Measurements from ENCODE around the gene ODF4.

Gene ODF4

GRCh38 chr17:8339540-8339939 lies at the start of gene ODF4:
Gene ODF4 (plus strand): TSS chr17:8339840. CDS start chr17:8340052, 212 bp downstream.
- H3K27ac ChIP-seq (ENCODE audit: low read length) = no peak within 1 kb of the TSS
- no peak within 1 kb of the TSS for H3K4me2 ChIP-seq (ENCODE audit: low read length)
- no peak within 1 kb of the TSS for H3K9ac ChIP-seq (ENCODE audit: low read length)
- no peaks in the 10 kb centered on the region for H3K36me3 ChIP-seq (replicated peaks; ENCODE audit: low read depth, low read length)
- H3K9me3 ChIP-seq (ENCODE audit: insufficient read depth, low read length) = no peaks in the 10 kb centered on the region
- no peak within 1 kb of the TSS for H2AFZ ChIP-seq (ENCODE audit: low read depth, low read length)
- no peak within 1 kb of the TSS for H3K4me3 ChIP-seq (ENCODE audit: low read length)
- H3K4me1 ChIP-seq (ENCODE audit: low read length) = peaks cover 9% of the 10 kb centered on the region; the same call in 1 of the 2 replicates
- no peaks in the 10 kb centered on the region for H3K27me3 ChIP-seq (ENCODE audit: low read depth, low read length)
- TF ChIP-seq EZH2phosphoT487 (IDR thresholded peaks at IDR 0.05; ENCODE audit: low read depth) (no peak), CTCF (IDR thresholded peaks at IDR 0.05; ENCODE audit: low read depth, low read length) (no peak)
- H4K20me1 ChIP-seq (ENCODE audit: insufficient read depth, low read length) = no peaks in the 10 kb centered on the region
- H3K79me2 ChIP-seq (ENCODE audit: low read length) = no peaks in the 10 kb centered on the region

- H2AFZ ChIP-seq (ENCODE audit: low read depth, low read length) = no peak overlapping the region
- H3K36me3 ChIP-seq (replicated peaks; ENCODE audit: low read depth, low read length) = no peaks in the 10 kb centered on the region
- H3K27me3 ChIP-seq (ENCODE audit: low read depth, low read length) = no peaks in the 10 kb centered on the region
- peaks cover 8% of the 10 kb centered on the region; the same call in 1 of the 2 replicates for H3K79me2 ChIP-seq (ENCODE audit: low read length)
- no peaks in the 10 kb centered on the region for H4K20me1 ChIP-seq (ENCODE audit: insufficient read depth, low read length)
- H3K27ac ChIP-seq (ENCODE audit: low read length) = no peak overlapping the region
- H3K9ac ChIP-seq (ENCODE audit: low read length) = no peak overlapping the region
- no peak overlapping the region for H3K4me2 ChIP-seq (ENCODE audit: low read length)
- H3K4me3 ChIP-seq (ENCODE audit: low read length) = no peak overlapping the region
- no peak for TF ChIP-seq CTCF (IDR thresholded peaks at IDR 0.05; ENCODE audit: low read depth, low read length)
- TF ChIP-seq EZH2phosphoT487 (IDR thresholded peaks at IDR 0.05; ENCODE audit: low read depth) = no peak
- no peaks in the 10 kb centered on the region for H3K9me3 ChIP-seq (ENCODE audit: insufficient read depth, low read length)
- peaks cover 23% of the 10 kb centered on the region for H3K4me1 ChIP-seq (ENCODE audit: low read length)
Measured at GRCh38 chr17:8290043-8290442, 49.6 kb upstream of the ODF4 start.

GRCh38 chr17:8292639-8293395 lies 46.8 kb upstream of the ODF4 start:
- no peaks in the 10 kb centered on the region for H3K27me3 ChIP-seq (ENCODE audit: low read depth, low read length)
- TF ChIP-seq CTCF (IDR thresholded peaks at IDR 0.05; ENCODE audit: low read depth, low read length) (no peak), EZH2phosphoT487 (IDR thresholded peaks at IDR 0.05; ENCODE audit: low read depth) (no peak)
- H3K36me3 ChIP-seq (replicated peaks; ENCODE audit: low read depth, low read length) = no peaks in the 10 kb centered on the region
- H3K4me3 ChIP-seq (ENCODE audit: low read length) = no peak overlapping the region
- H3K4me1 ChIP-seq (ENCODE audit: low read length) = peaks cover 13% of the 10 kb centered on the region
- H4K20me1 ChIP-seq (ENCODE audit: insufficient read depth, low read length) = no peaks in the 10 kb centered on the region
- no peak overlapping the region for H3K4me2 ChIP-seq (ENCODE audit: low read length)
- H3K9ac ChIP-seq (ENCODE audit: low read length) = no peak overlapping the region
- H3K27ac ChIP-seq (ENCODE audit: low read length) = no peak overlapping the region
- no peak overlapping the region for H2AFZ ChIP-seq (ENCODE audit: low read depth, low read length)
- no peaks in the 10 kb centered on the region for H3K9me3 ChIP-seq (ENCODE audit: insufficient read depth, low read length)
- H3K79me2 ChIP-seq (ENCODE audit: low read length) = peaks cover 8% of the 10 kb centered on the region; the same call in 1 of the 2 replicates

DNA sequence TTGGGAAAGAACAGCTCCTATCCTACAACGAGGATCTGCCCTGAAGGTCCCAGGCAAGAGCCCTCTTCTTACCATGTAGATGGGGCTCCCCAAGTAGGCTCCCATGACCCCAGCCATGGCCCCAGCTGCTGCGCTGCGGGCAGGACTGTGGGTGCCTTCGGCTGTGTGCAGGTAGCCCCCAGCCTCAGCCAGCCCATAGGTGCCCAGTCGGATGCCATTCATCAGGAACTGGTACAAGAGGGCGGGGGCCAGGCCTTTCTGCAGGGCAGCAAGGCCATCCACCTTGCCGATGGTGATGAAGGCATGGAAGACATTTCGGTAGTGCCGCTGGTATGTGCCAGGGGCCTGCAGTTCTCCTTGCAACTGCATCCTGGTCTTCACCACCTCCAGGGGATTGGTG lies 45.3 kb upstream of the ODF4 start:
- Histone ChIP-seq H3K36me3 (replicated peaks; ENCODE audit: low read depth, low read length) (no peaks in the 10 kb centered on the region), H3K4me3 (ENCODE audit: low read length) (peak overlapping the region; percentile 76; the same call in 1 of the 2 replicates), H3K27me3 (ENCODE audit: low read depth, low read length) (no peaks in the 10 kb centered on the region), H4K20me1 (ENCODE audit: insufficient read depth, low read length) (no peaks in the 10 kb centered on the region), H3K27ac (ENCODE audit: low read length) (no peak overlapping the region), H3K79me2 (ENCODE audit: low read length) (peaks cover 4% of the 10 kb centered on the region; the same call in 1 of the 2 replicates), H3K4me1 (ENCODE audit: low read length) (peaks cover 9% of the 10 kb centered on the region), H2AFZ (ENCODE audit: low read depth, low read length) (no peak overlapping the region), H3K4me2 (ENCODE audit: low read length) (peak overlapping the region; percentile 75), H3K9ac (ENCODE audit: low read length) (no peak overlapping the region), H3K9me3 (ENCODE audit: insufficient read depth, low read length) (no peaks in the 10 kb centered on the region)
- TF ChIP-seq EZH2phosphoT487 (IDR thresholded peaks at IDR 0.05; ENCODE audit: low read depth) (no peak), CTCF (IDR thresholded peaks at IDR 0.05; ENCODE audit: low read depth, low read length) (no peak)
